HG03432 (cell line): ENCODE measurements around the gene GCC1.

Experiments used
- ATAC-seq: cut with Tn5 transposase; IDR thresholded peaks from one replicate; pipeline ENCODE4 v1.9.1; 2021; ENCODE audit warnings: mild to moderate bottlenecking, moderate library complexity; ENCODE audit not compliant: unreplicated experiment

The GCC1 gene

GRCh38 chr7:127585044-127585953 is at the start of gene GCC1:
Gene GCC1, minus strand, starts transcription at chr7:127585596. Its CDS starts 414 bp downstream, at chr7:127585182.
- peak; percentile 79 for ATAC-seq

GRCh38 chr7:127632276-127632910 is 47.0 kb upstream of the GCC1 start:
- no peak for ATAC-seq

- ATAC-seq, result peak; percentile 71
Measured at GRCh38 chr7:127629268-127629854, 44.0 kb upstream of the GCC1 start.

GRCh38 chr7:127628445-127628844 is 43.0 kb upstream of the GCC1 start:
- no peak for ATAC-seq

- no peak for ATAC-seq
Measured at GRCh38 chr7:127625331-127625730, 39.9 kb upstream of the GCC1 start.

GRCh38 chr7:127620406-127621233 is 35.2 kb upstream of the GCC1 start:
- ATAC-seq, result no peak

GRCh38 chr7:127619681-127620405 is 34.4 kb upstream of the GCC1 start:
- no peak for ATAC-seq

- no peak for ATAC-seq
Measured at GRCh38 chr7:127618775-127619174, 33.4 kb upstream of the GCC1 start.

GRCh38 chr7:127618042-127618441 is 32.6 kb upstream of the GCC1 start, which contains the start of gene PAX4:
Gene PAX4, minus strand, starts transcription at chr7:127618142. Its CDS starts 2,214 bp downstream, at chr7:127615928.
- no peak for ATAC-seq

- ATAC-seq, result no peak
Measured at GRCh38 chr7:127616724-127617123, 31.3 kb upstream of the GCC1 start.

- ATAC-seq, result no peak
Measured at GRCh38 chr7:127612263-127612662, 26.9 kb upstream of the GCC1 start.

- no peak for ATAC-seq
Measured at GRCh38 chr7:127609297-127609696, 23.9 kb upstream of the GCC1 start.

- ATAC-seq, result no peak
Measured at GRCh38 chr7:127608446-127608845, 23.1 kb upstream of the GCC1 start.

GRCh38 chr7:127600885-127601284 is 15.5 kb upstream of the GCC1 start:
- no peak for ATAC-seq

GRCh38 chr7:127598318-127598717 is 12.9 kb upstream of the GCC1 start:
- ATAC-seq, result no peak

- ATAC-seq, result no peak
Measured at GRCh38 chr7:127595737-127596136, 10.3 kb upstream of the GCC1 start.

- no peak for ATAC-seq
Measured at GRCh38 chr7:127594490-127594889, 9.1 kb upstream of the GCC1 start.

- no peak for ATAC-seq
Measured at GRCh38 chr7:127592550-127592949, 7.2 kb upstream of the GCC1 start.

GRCh38 chr7:127591591-127591990 is 6.2 kb upstream of the GCC1 start:
- no peak for ATAC-seq

- ATAC-seq, result no peak
Measured at GRCh38 chr7:127591189-127591588, 5.8 kb upstream of the GCC1 start.
